Endometrium (tissue), 2 donors: ENCODE measurements around the gene CH25H.
"Not testable (repeated sequence)": the region's sequence is repeated elsewhere in the genome, so short reads cannot be mapped to it uniquely, and the experiment has no call there.

Experiments
- FAIRE-seq: peaks from 2 replicates; lab custom pipeline; 2012; peaks lifted over from hg19 to GRCh38; lab: Jason Lieb, UNC
- donor health status: control.
- donor health status: control.

Gene CH25H

GRCh38 chr10:89207181-89207800 is at the start of gene CH25H:
Gene CH25H, minus strand, starts transcription at chr10:89207317. Its CDS starts 25 bp downstream, at chr10:89207292.
- FAIRE-seq: no peak

DNA sequence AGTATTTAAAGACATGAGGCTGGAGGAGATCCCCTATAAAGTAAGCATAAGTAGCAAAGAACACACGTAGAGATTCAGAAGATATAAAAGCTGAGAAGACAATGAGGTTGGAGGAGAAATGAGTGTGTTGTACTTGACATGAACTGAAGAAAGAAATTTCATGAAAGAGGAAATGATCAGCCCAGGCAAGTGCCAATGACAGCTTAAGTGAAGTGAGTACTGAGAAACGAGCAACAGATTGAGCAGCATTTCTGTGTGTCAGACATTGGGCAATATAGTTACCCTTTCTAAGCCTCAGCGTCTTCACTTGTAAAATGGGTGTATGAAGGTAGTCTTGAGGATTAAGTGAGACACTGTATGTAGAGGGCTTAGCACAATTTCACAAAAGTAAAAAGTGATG is 49.2 kb upstream of the CH25H start:
- no peak for FAIRE-seq

DNA sequence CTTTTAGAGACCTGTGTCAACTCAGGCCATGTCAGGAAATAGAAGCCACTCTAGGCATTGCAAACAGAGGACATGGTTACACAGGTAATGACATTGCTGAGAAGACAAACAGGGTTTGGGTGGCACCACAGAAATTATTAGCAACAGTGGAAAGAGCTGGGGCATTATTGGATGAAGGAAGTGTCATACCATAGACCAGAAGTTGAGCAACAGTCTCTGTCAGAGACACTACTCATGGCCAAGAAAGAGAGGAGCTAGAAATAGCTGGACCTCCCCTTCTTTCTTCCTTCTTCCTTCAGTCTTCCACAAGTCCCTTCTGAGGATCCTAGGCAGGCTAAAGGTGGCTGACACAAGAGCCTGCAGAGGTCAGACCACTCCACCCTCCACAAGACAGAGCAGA is 48.7 kb upstream of the CH25H start:
- no peak for FAIRE-seq

DNA sequence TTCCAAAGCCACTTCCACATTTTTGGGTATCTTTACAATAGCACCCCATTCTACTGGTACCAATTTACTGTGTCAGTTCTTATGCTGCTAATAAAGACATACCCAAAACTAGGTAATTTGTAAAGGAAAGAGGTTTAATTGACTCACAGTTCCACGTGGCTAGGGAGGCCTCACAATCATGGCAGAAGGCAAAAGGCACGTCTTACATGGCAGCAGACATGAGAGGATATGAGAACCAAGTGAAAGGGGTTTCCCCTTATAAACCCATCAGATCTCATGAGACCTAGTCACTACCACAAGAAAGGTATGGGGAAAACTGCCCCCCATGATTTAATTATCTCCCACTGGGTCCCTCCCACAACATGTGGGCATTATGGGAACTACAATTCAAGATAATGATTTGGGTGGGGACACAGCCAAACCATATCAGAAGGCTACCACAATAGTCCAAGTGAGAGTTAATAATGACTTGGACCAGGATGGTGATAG is 48.0 kb upstream of the CH25H start:
- FAIRE-seq: not testable (repeated sequence)

GRCh38 chr10:89252225-89252585 is 45.1 kb upstream of the CH25H start:
- no peak for FAIRE-seq

DNA sequence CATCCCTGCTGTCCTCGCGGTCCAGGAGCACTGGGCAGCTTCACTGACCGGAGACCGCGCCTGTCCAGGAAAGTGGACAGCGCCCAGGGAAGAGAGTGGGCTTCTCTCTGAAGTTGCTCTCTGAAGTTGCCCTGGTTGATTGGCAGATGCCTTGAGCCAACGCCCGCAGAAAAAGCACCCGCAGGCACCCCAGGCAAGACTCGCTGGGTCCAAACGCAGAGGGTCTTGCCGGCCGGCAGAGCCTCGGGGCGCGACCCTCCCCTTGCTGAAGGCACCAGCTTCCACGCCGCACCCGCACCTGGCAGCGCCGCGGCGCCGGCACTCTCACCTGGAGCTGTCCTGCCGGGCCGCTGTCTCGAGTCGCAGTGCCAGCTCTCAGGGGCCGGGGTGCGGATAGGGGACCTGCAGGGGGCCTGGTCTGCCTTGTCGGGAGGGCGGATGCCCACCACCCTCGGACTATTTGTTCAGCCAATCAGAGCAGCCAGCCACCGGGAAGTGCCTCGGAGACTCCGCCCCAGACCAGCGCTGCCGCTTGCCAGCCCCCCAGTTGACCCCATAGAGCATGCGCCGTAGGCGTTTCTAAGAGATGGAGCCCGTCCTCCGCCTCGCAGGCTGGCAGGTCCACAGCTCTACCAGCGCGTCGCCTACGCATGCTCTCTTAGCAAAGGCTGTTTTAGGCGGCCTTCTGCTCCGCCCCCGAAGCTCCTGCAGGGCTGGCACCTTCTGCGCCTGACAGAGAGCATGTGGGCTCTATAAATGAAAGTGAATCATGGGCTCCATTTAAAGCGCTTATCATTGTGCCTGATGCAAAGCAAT is 44.5 kb upstream of the CH25H start, which contains the start of gene LIPA:
TSS of gene LIPA (minus strand) at position 367 of the 816 bp plus-strand sequence. CDS start 4,127 bp downstream, outside the sequence.
- peak; percentile 94 for FAIRE-seq

DNA sequence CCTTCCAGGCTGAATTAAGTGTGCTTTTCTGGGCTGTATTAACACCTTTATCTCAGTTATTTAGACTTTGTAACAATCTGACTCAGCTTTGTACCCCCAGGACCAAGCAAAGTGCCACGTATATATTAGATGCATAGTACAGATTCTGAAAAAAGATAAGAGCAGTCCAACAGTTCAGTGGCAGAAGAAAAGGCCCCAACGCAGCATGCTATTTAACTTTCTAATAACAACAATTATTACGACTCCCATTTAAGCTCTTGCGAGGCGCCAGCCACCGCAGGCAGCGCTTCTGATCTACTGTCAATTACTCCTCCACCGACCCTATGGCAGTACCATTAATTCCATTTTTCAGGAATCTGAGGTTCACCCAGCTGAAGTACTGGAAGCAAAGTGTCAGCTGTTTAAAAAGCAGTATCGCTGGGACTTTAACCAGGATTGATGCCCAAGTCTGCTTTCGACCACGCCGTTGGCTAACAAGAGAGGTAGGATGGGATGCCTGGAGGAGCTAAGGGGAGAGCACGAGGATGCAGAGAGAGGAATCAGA is 43.8 kb upstream of the CH25H start:
- FAIRE-seq: no peak

- no peak for FAIRE-seq
These were observed 41.9 kb upstream of the CH25H start for GRCh38 chr10:89248990-89249389.

GRCh38 chr10:89247623-89248022 is 40.5 kb upstream of the CH25H start:
- not testable (repeated sequence) for FAIRE-seq

- no peak for FAIRE-seq
These were observed 38.7 kb upstream of the CH25H start for GRCh38 chr10:89245802-89246201.

DNA sequence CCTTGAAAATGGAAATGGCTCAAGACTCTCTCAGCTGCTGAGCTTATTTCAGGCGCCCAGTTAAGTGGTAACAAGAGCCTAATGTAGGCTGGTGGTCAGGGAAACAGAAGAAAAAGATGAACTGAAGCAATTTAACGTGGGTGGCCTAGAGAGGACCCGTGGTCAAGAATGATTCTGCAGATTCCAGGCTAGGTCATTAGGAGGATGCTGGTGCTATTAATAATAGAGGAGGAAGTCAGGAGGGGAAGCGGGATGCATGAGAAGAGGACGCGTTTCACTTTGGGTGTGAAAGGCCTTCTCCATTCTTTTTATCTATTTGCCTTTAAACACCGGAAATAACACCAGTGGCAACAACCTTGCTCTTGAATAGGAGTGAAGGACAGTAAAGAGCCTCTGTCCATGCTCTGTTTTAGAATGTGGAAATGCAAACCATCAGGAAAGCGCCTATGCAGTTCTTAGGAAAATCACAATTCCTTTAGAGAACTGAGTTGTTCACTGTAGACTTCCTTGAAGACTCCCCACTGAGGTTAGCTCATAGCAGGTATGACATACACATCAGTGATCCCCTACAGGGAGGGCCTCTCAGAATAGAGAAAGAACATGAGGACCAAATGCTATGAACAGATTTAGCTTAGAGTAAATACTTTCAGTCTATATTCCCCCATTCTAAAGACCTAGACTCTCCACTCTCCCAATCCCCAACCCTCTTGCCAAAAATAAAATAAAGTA is 35.9 kb upstream of the CH25H start:
- no peak for FAIRE-seq

- no peak for FAIRE-seq
These were observed 35.2 kb upstream of the CH25H start for GRCh38 chr10:89242345-89242684.

DNA sequence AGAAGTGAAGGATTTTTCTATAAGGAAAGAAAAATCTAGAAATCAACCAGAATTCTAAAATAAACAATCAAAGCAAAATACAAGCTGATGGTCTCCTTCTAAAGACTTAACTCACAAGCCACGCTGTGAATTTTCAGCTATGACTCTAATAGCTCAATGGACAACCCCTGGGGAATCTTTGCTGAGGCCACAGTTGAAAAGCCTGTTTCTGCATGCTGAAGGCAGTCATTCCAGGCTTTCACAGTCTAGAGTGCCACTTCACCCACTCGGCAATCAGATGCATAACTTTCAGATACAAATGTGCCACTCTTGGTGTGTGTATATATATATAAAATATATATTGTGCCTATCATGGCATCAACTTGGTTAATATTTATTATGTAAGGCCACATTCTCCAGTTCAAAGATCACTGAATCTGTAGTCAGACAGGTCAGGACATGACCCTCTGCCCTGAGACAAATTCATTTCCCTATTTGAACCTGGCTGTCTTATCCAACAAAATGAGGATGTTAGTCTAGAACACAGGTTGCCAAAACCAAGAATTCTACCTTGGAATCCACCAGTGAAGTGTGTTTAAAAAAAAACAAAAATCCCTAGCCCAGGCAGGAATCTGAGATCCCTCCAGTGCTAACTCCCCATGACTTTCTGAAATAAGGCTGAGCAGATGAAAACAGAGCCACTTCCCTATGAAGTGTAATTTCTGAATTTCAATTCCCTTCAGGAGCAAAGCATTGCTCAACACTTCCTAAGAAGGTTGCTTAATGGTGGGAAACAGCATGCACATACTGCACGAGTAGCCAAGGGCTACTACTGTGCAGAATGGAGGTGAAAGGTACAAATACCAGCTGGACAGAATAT is 34.6 kb upstream of the CH25H start:
- FAIRE-seq: no peak

DNA sequence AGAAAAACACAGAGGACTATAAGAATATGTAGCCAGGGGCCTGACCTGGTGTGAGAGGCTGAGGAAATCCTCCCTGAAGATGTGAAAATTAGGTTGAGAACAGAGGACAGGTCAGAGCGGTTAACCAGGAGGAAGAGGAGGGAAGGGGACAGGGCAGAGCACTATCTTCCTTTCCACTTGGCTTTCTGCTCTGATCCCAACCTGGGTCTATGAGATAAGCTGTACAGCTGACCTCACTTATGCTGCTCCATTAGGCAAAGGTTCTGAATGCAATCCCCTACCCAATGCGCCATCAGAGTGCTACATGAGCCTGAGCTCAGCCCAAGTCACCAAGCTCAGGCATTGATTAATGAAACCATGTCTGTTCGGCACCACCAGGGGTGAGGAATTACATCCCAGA is 33.9 kb upstream of the CH25H start:
- FAIRE-seq: no peak

DNA sequence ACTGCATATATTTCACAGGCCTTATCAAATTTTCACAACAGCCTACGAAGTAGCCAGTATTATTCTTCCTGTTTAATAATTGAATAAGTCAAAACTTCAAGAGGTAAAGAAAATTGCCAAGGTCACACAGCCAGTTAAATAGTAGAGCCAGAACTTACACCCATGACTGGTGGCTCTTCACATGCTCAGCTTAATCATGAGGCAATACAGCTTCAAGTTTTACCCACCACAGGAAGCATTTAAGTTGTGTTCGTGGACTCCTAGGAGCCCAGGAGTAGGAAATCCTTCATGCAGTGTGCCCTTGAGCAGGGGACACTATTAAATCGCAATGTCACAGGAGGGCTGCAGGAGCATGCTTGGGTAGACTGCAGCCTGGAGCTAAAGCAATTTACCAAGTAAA is 33.4 kb upstream of the CH25H start:
- FAIRE-seq: no peak

GRCh38 chr10:89238956-89239644 is 32.0 kb upstream of the CH25H start:
- no peak for FAIRE-seq

DNA sequence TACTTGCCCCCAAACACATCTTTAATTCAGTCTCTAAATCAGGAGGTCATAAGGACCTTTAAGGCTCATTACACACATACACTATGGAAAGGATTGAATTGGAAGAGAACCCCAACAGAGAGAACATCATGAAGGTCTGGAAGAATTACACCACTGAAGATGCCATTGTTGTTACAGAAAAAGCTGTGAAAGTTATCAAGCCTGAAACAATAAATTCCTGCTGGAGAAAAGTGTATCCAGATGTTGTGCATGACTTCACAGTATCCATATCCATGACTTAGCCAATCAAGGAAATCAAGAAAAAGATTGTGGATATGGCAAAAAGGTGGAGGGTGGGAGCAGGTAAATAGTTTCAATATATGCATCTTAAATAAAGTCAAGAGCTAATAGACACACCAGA is 30.7 kb upstream of the CH25H start:
- no peak for FAIRE-seq

DNA sequence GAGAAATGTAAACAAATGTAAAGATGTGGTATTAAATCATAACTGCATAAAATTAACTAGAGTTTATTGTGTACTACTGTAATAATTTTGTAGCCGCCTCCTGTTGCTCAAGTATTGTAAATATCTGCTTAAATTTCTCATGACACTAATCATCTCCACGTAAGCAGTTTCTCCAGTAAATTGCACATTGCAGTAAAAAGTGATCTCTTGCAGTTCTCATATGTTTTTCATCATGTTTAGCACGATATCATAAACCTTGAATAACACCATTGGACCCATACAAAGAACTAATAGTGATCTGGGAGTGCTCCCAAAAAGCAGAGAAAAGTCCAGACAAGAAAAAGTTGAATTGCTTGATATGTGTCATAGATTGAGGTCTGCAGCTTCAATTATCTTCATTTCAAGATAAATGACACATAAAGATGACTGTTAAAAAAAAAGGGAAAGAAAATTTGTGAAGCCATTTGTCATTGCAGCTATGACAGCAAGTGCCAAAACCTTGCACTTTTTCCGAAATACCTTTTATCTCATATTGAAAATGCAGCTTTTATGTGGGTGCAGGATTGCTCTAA is 29.2 kb upstream of the CH25H start:
- peak; percentile 93 for FAIRE-seq

DNA sequence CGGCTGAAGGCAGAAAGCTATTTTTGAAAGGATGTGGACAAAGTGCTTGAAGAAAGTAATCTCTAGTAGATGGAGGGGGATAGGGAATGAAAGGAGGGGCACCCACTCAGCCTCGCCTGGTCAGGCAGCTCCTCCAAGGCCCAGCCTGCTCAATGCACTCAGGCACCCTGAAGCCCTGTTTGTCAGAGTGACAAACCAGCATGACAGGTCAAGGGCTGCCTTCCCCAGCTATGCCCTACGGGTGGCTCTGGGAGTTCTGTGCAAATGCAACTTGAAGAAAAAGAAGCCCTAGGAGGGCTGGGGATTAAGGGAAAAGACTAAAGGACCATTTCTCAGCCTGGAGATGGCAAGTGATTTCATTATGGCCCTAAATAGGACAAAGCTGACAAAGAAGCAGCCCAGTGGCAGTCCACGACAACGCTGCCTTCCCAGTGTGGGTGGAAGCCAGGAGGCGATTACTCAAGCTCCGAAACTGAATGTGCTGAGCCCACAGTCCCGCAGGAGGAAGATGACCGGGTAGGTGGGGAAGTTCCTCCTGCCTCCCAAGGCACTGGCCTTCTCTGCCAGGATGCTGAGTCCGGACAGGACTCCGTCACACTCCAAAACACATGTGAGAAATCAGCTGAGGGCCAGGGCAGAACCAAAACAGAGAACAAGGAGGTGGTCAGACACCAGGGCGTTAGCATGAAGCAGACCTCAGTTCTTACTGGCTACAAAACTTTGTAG is 28.1 kb upstream of the CH25H start:
- no peak for FAIRE-seq

- no peak for FAIRE-seq
These were observed 25.9 kb upstream of the CH25H start for GRCh38 chr10:89233033-89233432.
